ENCODE data around the gene CCDC82. TPM values are rescaled to one million over a fixed set of nuclear protein-coding genes. Genes with fewer than 3 reads are reported as not detected.
A peak's percentile ranks its signal among the peaks of the same experiment; 100 is the strongest.

CCDC82 gene
- total RNA-seq, 2 experiments from 2014 or later = 31.5 to 32.9 TPM

DNA sequence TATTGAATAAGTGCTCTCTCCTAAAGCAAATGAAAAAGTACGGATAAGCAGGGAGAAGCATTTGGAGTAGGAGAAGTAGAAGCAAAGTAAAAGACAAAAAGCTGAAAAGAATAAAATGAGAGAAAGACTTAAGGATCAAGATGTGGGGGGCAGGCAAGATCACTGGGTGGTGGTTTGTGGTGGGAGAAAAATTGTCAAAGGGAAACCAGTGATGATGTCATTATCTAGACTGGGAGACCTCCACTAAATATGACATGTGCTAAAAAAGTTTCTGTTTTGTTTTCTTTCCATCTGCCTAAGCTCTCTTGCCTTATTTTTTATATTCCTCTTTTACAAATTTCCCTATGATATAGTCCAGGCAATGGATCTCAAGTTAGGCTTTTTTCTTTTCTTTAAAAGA, 31.9 kb downstream of the CCDC82 start:
- ChIA-PET POLR2A (interaction anchor here (1.2 to 2.4 kb wide), 4 partner anchors 14 to 32 kb away, joined by 3 to 8 read pairs (median 4); partner anchors contain the start of genes CCDC82, JRKL and MAML2), CTCF (interaction anchor here (2.4 kb wide), 1 partner anchor 14 kb away, joined by 16 read pairs; the partner anchor contains the start of gene MAML2)
- no peak overlapping the region for H3K4me3 Mint-ChIP-seq
- no peaks in the 10 kb centered on the region for H3K27me3 Mint-ChIP-seq
- no peak for DNase-seq
- peaks cover 59% of the 10 kb centered on the region for H3K36me3 Mint-ChIP-seq (ENCODE audit: low read depth)
- no peaks in the 10 kb centered on the region for H3K9me3 Mint-ChIP-seq
- H3K27ac Mint-ChIP-seq = no peak overlapping the region
- peaks cover 21% of the 10 kb centered on the region for H3K4me1 Mint-ChIP-seq

DNA sequence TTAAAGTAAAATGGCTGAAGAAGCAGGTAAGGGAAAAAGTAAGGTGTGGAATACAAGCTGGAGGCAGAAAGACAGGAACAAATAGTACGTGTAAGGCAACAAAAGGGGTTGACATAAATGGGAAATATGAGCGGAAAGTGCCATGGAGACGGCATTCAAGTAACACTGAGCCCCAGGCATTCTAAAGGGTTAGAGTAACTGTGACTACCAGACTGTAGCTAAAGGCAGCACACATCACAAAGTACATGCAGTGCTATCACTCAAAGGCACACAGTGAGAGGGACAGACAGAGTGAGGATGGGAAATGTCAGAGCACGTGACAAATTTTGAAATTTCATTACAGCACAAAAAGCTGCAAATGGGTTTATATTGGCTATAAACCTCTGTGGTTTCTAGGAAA, 32.9 kb downstream of the CCDC82 start:
- no peak overlapping the region for H3K27ac Mint-ChIP-seq
- POLR2A ChIA-PET = interaction anchor here (1.4 to 2.4 kb wide), 3 partner anchors 13 to 33 kb away, joined by 3 to 8 read pairs (median 6); partner anchors contain the start of genes CCDC82, JRKL and MAML2
- CTCF ChIA-PET = interaction anchor here (2.4 kb wide), 1 partner anchor 14 kb away, joined by 16 read pairs; the partner anchor contains the start of gene MAML2
- H3K27me3 Mint-ChIP-seq = no peaks in the 10 kb centered on the region
- H3K4me1 Mint-ChIP-seq = peaks cover 21% of the 10 kb centered on the region
- H3K36me3 Mint-ChIP-seq (ENCODE audit: low read depth) = peaks cover 53% of the 10 kb centered on the region
- DNase-seq = no peak
- H3K9me3 Mint-ChIP-seq = no peaks in the 10 kb centered on the region
- no peak overlapping the region for H3K4me3 Mint-ChIP-seq

- ChIA-PET POLR2A (interaction anchor here (0.6 to 7.4 kb wide), 36 partner anchors 12 to 554 kb away, joined by 3 to 92 read pairs (median 4); partner anchors contain the start of genes CCDC82, CEP57, FAM76B and JRKL), CTCF (interaction anchor here (0.6 to 8.3 kb wide), 107 partner anchors 9 to 1276 kb away, joined by 3 to 146 read pairs (median 6); partner anchors contain the start of genes CCDC82, CEP57, FAM76B and JRKL)
- peak within 1 kb of the TSS; percentile 97 for H3K4me3 Mint-ChIP-seq
- H3K27ac Mint-ChIP-seq = peak within 1 kb of the TSS; percentile 88
- peaks cover 28% of the 10 kb centered on the region for H3K4me1 Mint-ChIP-seq
- H3K27me3 Mint-ChIP-seq = no peaks in the 10 kb centered on the region
- DNase-seq = peak; percentile 93
- H3K9me3 Mint-ChIP-seq = no peaks in the 10 kb centered on the region
- H3K36me3 Mint-ChIP-seq (ENCODE audit: low read depth) = peaks cover 18% of the 10 kb centered on the region
Measured at GRCh38 chr11:96342961-96343711, 46.6 kb downstream of the CCDC82 start, which contains the start of gene MAML2. TSS of gene MAML2 (minus strand) at chr11:96343195. CDS start at chr11:96341895, 1,300 bp downstream.

DNA sequence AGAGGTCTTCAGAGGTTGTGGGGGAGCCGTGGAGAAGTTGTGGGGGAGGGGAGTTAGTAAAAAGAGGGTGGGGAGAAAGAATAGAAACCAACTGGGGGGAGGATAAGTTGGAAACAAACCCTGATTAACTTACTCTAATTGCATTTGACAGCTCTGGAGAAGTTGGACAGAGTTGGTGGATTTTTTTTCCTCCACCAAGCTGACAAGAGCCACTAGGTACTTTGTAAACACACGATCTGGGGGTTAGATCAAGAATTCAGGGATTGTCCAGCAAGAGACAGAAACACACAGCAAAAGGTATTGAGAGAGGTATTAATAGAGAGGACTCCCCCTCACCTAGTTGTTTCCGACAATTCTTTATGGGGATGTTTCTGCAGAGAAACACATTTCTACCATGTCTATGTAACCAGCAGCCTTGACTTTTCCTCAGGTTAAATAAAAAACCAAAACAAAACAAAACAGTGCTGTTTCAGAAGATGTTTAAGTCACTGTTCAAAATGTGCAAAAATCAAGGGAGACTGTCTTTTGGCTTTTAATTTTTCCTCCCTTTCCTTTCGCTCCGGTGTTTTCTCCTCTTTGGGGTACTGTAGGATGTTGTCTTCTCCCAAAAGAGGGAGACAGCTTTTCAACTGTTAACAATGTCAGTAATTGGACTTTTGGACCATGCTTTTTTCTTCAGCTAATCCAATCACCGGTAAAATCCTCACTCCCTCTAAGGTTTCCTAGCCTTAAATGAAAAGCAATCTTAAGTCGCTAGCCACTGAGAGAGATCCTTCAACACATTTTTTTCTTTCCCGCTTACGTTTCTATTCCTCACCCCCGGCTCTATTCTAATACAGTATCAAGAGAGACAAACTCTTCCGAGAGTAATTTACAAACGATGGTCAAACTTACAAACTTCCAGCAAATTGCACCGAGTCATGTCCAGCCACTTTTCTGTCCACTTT, 47.4 kb downstream of the CCDC82 start:
- Mint-ChIP-seq H3K36me3 (ENCODE audit: low read depth) (peaks cover 23% of the 10 kb centered on the region), H3K4me1 (peaks cover 36% of the 10 kb centered on the region), H3K27me3 (no peaks in the 10 kb centered on the region), H3K4me3 (peak overlapping the region; percentile 97), H3K27ac (peak overlapping the region; percentile 88), H3K9me3 (no peaks in the 10 kb centered on the region)
- ChIA-PET CTCF (interaction anchor here (0.6 to 8.3 kb wide), 108 partner anchors 8 to 1275 kb away, joined by 3 to 146 read pairs (median 6); partner anchors contain the start of genes CCDC82, CEP57, FAM76B and JRKL), POLR2A (interaction anchor here (0.7 to 7.4 kb wide), 41 partner anchors 11 to 553 kb away, joined by 3 to 92 read pairs (median 4); partner anchors contain the start of genes CCDC82, CEP57, FAM76B and JRKL)
- no peak for DNase-seq

GRCh38 chr11:96341211-96342013, 48.3 kb downstream of the CCDC82 start:
- no peaks in the 10 kb centered on the region for H3K27me3 Mint-ChIP-seq
- H3K9me3 Mint-ChIP-seq = no peaks in the 10 kb centered on the region
- peak; percentile 78 for DNase-seq
- peaks cover 41% of the 10 kb centered on the region for H3K4me1 Mint-ChIP-seq
- ChIA-PET POLR2A (interaction anchor here (0.8 to 7.4 kb wide), 26 partner anchors 10 to 552 kb away, joined by 3 to 92 read pairs (median 6); partner anchors contain the start of genes CCDC82, CEP57, FAM76B and JRKL), CTCF (interaction anchor here (0.6 to 8.3 kb wide), 37 partner anchors 10 to 551 kb away, joined by 3 to 146 read pairs (median 11); partner anchors contain the start of genes CCDC82, CEP57, FAM76B and JRKL)
- peak overlapping the region; percentile 97 for H3K4me3 Mint-ChIP-seq
- H3K27ac Mint-ChIP-seq = peak overlapping the region; percentile 88
- H3K36me3 Mint-ChIP-seq (ENCODE audit: low read depth) = peaks cover 24% of the 10 kb centered on the region

DNA sequence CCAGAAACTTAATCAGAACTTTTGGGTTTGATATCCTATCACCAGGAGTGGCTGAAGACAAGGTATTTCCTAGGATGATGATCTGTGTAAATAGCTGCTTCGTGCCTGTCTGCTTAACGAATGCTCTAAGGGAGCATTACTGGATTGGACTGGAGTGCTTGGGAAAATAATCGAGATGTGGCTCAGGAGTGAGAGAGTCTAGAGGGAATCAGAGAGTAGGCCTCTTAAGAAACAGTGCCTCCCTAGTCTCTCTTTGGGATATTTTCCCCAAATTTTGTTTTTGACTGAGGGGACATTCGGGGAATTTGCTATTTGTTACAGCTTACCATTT, 49.2 kb downstream of the CCDC82 start:
- POLR2A ChIA-PET = interaction anchor here (0.8 to 7.4 kb wide), 18 partner anchors 9 to 551 kb away, joined by 3 to 92 read pairs (median 8); partner anchors contain the start of genes CCDC82, CEP57, FAM76B and JRKL
- CTCF ChIA-PET = interaction anchor here (0.6 to 8.3 kb wide), 15 partner anchors 9 to 504 kb away, joined by 3 to 146 read pairs (median 6); partner anchors contain the start of genes CCDC82 and JRKL
- no peak for DNase-seq
- Mint-ChIP-seq H3K9me3 (no peaks in the 10 kb centered on the region), H3K27me3 (no peaks in the 10 kb centered on the region), H3K4me3 (peak overlapping the region; percentile 97), H3K36me3 (ENCODE audit: low read depth) (peaks cover 30% of the 10 kb centered on the region), H3K4me1 (peaks cover 46% of the 10 kb centered on the region), H3K27ac (peak overlapping the region; percentile 88)

DNA sequence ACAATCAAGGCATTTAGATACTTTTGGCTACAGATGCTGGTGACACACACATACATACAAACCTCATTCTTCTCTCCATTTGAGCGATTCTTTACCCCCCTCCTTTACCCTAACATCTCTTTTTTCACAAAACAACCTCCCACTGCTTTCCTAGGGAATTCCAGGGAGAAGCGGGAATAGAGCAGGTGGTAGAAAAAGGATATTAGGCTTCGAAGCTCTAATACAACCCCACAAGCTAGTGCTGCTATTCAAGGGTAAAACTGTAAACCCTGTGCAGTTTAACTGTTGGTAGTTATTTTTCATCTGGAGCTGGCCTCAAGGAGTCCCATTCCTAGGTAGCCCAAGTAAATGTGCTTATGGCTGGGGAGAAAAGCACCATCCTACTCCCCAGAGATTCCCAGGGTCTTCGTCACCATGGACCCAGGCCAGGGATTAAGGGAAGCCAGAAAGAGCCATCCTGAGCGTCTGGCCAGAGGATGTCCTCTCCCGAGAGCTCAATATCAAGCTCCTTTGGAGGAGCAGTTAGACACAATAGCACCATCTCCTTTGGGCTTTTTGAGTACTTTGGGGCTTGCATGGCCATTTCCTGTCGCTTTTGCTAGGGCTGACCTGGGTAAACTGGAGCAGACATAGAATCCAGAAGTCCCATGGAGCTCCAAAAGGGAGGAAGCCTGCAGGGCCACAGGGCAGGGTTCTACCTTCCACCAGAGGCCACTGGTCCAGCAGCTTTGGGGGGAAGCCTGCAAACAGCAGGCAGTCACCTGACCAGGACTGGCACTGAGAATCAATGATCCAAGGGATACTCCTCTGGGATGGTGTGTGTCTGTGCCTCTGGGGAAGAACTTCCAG, 49.8 kb downstream of the CCDC82 start:
- ChIA-PET POLR2A (interaction anchor here (0.6 to 7.4 kb wide), 26 partner anchors 9 to 550 kb away, joined by 3 to 92 read pairs (median 5); partner anchors contain the start of genes CCDC82, CEP57, FAM76B and JRKL), CTCF (interaction anchor here (0.6 to 8.3 kb wide), 18 partner anchors 9 to 504 kb away, joined by 3 to 146 read pairs (median 6); partner anchors contain the start of genes CCDC82 and JRKL)
- Mint-ChIP-seq H3K27me3 (no peaks in the 10 kb centered on the region), H3K9me3 (no peaks in the 10 kb centered on the region), H3K4me3 (peak overlapping the region; percentile 97), H3K36me3 (ENCODE audit: low read depth) (peaks cover 33% of the 10 kb centered on the region), H3K27ac (peak overlapping the region; percentile 88), H3K4me1 (peaks cover 48% of the 10 kb centered on the region)
- DNase-seq = peak; percentile 20

DNA sequence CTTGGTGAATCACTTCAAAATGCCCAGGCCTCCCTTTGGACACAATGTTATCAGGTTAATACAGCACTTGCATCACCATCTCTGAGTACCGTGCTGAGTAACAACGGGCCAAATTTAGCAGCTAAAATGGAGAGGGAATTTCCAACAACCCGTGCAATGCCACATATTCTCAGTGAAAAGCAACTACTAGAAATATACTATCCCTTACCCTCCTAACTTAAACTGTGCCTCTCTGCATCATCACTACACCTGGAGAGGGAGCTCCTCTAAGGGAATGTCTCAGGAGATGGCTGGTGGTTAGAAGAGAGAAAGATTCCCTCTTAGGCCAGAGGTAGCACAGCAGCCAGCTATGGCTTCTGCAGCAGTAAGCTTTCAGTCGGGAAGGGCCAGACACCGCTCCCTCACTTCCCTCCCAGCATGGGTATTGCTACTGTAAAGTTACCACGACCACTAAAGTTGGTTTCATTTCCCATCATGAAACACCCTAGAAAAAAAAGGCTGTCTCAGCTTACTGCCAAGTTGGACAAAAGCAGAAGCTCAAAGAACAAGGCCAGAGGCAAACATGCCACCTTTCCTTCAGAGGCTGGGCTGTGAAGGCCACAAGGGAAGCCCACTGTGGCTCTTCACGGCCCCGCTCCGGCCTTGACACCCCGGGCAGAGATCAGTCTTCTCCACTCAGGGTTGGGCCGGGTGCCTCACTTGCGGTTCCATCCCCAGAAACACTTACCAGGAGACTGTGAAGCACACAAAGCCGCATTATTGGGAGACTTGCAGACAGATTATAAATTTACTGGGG, 50.6 kb downstream of the CCDC82 start:
- H3K4me1 Mint-ChIP-seq = peaks cover 55% of the 10 kb centered on the region
- CTCF ChIA-PET = interaction anchor here (0.9 to 8.3 kb wide), 17 partner anchors 20 to 503 kb away, joined by 3 to 146 read pairs (median 4); partner anchors contain the start of genes CCDC82 and JRKL
- peak overlapping the region; percentile 88 for H3K27ac Mint-ChIP-seq
- no peaks in the 10 kb centered on the region for H3K27me3 Mint-ChIP-seq
- no peaks in the 10 kb centered on the region for H3K9me3 Mint-ChIP-seq
- H3K4me3 Mint-ChIP-seq = peak overlapping the region; percentile 97
- POLR2A ChIA-PET = interaction anchor here (0.7 to 7.4 kb wide), 25 partner anchors 8 to 1271 kb away, joined by 3 to 92 read pairs (median 5); partner anchors contain the start of genes CCDC82, CEP57, FAM76B and JRKL
- H3K36me3 Mint-ChIP-seq (ENCODE audit: low read depth) = peaks cover 42% of the 10 kb centered on the region
- peak; percentile 59 for DNase-seq

- CTCF ChIA-PET = interaction anchor here (0.6 to 8.3 kb wide), 10 partner anchors 15 to 548 kb away, joined by 3 to 146 read pairs (median 4); partner anchors contain the start of genes CCDC82, CEP57 and JRKL
- peak overlapping the region; percentile 88 for H3K27ac Mint-ChIP-seq
- peaks cover 58% of the 10 kb centered on the region for H3K4me1 Mint-ChIP-seq
- peaks cover 45% of the 10 kb centered on the region for H3K36me3 Mint-ChIP-seq (ENCODE audit: low read depth)
- H3K9me3 Mint-ChIP-seq = no peaks in the 10 kb centered on the region
- H3K27me3 Mint-ChIP-seq = no peaks in the 10 kb centered on the region
- peak overlapping the region; percentile 97 for H3K4me3 Mint-ChIP-seq
- POLR2A ChIA-PET = interaction anchor here (0.7 to 7.4 kb wide), 14 partner anchors 24 to 1270 kb away, joined by 3 to 92 read pairs (median 4); partner anchors contain the start of genes CCDC82, CEP57, FAM76B and JRKL
- peak; percentile 52 for DNase-seq
Measured at GRCh38 chr11:96337541-96338431, 51.9 kb downstream of the CCDC82 start.
